ENCODE results near the gene EIF4G3.

DNA sequence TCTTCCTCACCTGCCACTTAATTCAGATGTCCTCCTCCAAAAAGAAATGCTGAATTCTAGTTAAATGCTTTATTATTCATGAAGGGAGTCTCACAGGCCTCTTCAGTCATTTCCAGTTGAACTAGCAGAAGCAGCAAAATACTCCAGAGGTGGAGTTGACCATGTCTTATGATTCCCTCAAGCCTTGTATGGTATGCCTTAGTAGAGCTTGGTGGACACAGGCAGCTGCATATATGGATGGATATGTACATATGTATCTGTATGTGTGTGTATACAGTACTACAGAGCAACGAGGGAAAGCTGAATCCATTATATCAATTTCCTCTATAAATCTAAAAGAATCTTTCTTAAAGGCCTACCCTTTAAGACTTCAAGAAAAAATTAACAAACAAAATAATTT, 306.0 kb downstream of the EIF4G3 start:
- TF ChIP-seq POLR2A (IDR thresholded peaks at IDR 0.05) = no peak
- TF ChIP-seq, protein P1, sequence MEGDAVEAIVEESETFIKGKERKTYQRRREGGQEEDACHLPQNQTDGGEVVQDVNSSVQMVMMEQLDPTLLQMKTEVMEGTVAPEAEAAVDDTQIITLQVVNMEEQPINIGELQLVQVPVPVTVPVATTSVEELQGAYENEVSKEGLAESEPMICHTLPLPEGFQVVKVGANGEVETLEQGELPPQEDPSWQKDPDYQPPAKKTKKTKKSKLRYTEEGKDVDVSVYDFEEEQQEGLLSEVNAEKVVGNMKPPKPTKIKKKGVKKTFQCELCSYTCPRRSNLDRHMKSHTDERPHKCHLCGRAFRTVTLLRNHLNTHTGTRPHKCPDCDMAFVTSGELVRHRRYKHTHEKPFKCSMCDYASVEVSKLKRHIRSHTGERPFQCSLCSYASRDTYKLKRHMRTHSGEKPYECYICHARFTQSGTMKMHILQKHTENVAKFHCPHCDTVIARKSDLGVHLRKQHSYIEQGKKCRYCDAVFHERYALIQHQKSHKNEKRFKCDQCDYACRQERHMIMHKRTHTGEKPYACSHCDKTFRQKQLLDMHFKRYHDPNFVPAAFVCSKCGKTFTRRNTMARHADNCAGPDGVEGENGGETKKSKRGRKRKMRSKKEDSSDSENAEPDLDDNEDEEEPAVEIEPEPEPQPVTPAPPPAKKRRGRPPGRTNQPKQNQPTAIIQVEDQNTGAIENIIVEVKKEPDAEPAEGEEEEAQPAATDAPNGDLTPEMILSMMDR (IDR thresholded peaks at IDR 0.05 in 4 of 5, conservative IDR thresholded peaks at IDR 0.05 in 1 of 5) = no peak

All from gastrocnemius medialis (tissue), 4 donors.